Nephron progenitor cell (in vitro differentiated cells): Measurements from ENCODE around the gene FAR2.

Source experiments
- DNase-seq: peaks from one replicate; pipeline ENCODE4 v3.0.0; 2021
- H3K27ac Mint-ChIP-seq: 2 replicates; pipeline ENCODE4 v1.8.0; 2021; ENCODE audit warnings: mild to moderate bottlenecking, moderate library complexity, mixed read lengths
- H3K27me3 Mint-ChIP-seq: 2 replicates; pipeline ENCODE4 v1.8.0; 2021; ENCODE audit warnings: mild to moderate bottlenecking, low read depth, mixed read lengths; ENCODE audit not compliant: poor library complexity
- H3K36me3 Mint-ChIP-seq: 2 replicates; pipeline ENCODE4 v1.8.0; 2021; ENCODE audit warnings: low read depth, mixed read lengths
- H3K4me1 Mint-ChIP-seq: 2 replicates; pipeline ENCODE4 v1.8.0; 2021; ENCODE audit warnings: mixed read lengths
- H3K4me3 Mint-ChIP-seq: 2 replicates; pipeline ENCODE4 v1.8.0; 2021; ENCODE audit warnings: mild to moderate bottlenecking, moderate library complexity, mixed read lengths
- H3K9me3 Mint-ChIP-seq: 2 replicates; pipeline ENCODE4 v1.8.0; 2021; ENCODE audit warnings: mild to moderate bottlenecking, moderate library complexity, mixed read lengths
- TF ChIP-seq, protein P1 (sequence below): fragments of 200-600 bp; sonication (generic); IDR thresholded peaks from 2 replicates; pipeline ENCODE4 v1.5.0; 2021; ENCODE audit warnings: antibody characterized with exemption

FAR2 gene

DNA sequence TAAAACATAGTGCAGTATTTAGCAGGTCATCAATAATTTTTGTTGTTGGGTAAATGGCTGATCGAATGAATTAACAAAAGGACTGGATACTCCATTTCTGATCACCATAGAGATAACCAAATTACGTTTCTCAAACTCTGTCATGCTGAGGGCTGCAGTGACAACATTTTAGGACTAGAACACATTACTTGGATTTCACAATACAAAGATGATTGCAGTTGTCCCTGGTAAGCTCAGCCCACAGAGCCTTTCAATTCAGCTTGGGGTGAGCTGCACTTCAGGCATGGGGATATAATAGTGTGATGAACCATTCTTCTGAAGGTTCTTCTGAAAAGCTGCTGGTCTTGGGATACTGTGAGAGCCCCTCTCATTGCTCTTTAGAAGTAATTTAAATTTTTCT lies 74.3 kb downstream of the FAR2 start:
- Mint-ChIP-seq H3K4me3 (no peak overlapping the region), H3K27me3 (no peaks in the 10 kb centered on the region), H3K4me1 (no peaks in the 10 kb centered on the region), H3K27ac (no peak overlapping the region), H3K36me3 (no peaks in the 10 kb centered on the region), H3K9me3 (peaks cover 4% of the 10 kb centered on the region)
- DNase-seq = no peak
- TF ChIP-seq, protein P1, sequence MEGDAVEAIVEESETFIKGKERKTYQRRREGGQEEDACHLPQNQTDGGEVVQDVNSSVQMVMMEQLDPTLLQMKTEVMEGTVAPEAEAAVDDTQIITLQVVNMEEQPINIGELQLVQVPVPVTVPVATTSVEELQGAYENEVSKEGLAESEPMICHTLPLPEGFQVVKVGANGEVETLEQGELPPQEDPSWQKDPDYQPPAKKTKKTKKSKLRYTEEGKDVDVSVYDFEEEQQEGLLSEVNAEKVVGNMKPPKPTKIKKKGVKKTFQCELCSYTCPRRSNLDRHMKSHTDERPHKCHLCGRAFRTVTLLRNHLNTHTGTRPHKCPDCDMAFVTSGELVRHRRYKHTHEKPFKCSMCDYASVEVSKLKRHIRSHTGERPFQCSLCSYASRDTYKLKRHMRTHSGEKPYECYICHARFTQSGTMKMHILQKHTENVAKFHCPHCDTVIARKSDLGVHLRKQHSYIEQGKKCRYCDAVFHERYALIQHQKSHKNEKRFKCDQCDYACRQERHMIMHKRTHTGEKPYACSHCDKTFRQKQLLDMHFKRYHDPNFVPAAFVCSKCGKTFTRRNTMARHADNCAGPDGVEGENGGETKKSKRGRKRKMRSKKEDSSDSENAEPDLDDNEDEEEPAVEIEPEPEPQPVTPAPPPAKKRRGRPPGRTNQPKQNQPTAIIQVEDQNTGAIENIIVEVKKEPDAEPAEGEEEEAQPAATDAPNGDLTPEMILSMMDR = no peak

DNA sequence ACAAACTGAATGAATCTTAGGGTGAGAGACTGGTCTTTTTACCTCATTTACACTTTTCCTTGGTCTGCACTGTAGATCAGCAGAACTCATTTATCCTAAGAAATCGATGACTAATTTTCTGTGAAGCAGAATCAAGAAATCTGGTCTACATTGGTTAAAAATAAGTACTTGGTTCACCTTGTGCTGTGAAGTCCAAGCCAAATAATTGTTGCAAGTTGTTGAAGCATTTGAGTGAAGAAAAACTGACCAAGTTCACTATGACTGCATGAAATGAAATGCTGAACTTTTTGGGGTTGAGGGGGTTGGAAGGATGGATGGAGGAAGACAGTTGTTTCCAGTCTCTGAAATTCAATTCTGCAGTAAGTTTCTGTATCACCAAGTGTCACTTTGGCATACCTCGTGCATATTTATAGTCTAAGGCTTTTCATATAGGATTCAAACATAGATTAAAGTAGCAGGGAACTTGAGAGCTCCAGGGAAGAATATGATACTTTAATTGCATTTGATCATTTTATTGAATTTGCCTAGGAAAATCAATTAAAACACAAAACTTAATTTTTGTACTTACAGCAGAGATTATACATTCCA lies 75.0 kb downstream of the FAR2 start:
- Mint-ChIP-seq H3K36me3 (no peaks in the 10 kb centered on the region), H3K4me1 (no peaks in the 10 kb centered on the region), H3K9me3 (peaks cover 4% of the 10 kb centered on the region), H3K4me3 (no peak overlapping the region), H3K27ac (no peak overlapping the region), H3K27me3 (no peaks in the 10 kb centered on the region)
- TF ChIP-seq, protein P1 = no peak
- DNase-seq = no peak

DNA sequence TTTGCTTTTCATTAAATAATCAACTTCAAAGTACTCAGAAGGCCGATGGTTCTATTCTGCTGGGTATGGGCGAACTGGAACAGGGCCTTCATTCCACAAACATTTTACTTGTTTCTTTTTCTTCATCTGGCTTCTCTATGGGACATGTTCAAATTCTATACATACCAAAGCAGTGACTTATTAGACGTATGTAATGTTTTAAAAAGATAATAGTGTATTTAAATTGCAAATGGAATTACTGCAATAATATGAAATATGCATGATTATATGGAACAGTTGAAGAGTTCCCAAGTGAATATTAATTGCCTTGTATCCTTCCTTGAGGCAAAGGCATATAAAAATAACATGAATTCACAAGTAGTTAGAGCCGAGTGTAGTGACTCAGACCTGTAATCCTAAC lies 75.5 kb downstream of the FAR2 start:
- Mint-ChIP-seq H3K9me3 (peaks cover 4% of the 10 kb centered on the region), H3K4me3 (no peak overlapping the region), H3K36me3 (no peaks in the 10 kb centered on the region), H3K4me1 (no peaks in the 10 kb centered on the region), H3K27me3 (no peaks in the 10 kb centered on the region), H3K27ac (no peak overlapping the region)
- TF ChIP-seq, protein P1 = no peak
- no peak for DNase-seq

DNA sequence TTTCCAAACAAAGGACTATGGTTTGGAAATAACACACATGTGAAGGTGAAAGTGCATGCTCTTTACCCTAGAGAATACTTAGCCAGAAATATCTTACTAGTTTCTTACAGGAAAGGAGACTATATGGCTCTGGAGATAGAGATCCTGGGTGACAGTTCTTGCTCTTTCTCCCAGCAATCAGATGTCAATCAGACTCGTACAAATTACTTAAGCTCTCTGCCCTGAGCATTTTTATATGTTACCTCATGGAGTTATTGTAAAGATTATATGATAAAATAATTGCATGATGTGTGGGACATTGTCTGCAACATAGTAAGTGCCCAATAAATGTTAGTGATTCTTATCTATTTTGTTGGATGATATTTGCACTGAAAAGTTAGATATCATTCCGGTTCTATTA lies 76.8 kb downstream of the FAR2 start:
- Mint-ChIP-seq H3K27me3 (no peaks in the 10 kb centered on the region), H3K4me1 (no peaks in the 10 kb centered on the region), H3K4me3 (no peak overlapping the region), H3K36me3 (no peaks in the 10 kb centered on the region), H3K27ac (no peak overlapping the region), H3K9me3 (peaks cover 4% of the 10 kb centered on the region)
- TF ChIP-seq, protein P1 = no peak
- no peak for DNase-seq

DNA sequence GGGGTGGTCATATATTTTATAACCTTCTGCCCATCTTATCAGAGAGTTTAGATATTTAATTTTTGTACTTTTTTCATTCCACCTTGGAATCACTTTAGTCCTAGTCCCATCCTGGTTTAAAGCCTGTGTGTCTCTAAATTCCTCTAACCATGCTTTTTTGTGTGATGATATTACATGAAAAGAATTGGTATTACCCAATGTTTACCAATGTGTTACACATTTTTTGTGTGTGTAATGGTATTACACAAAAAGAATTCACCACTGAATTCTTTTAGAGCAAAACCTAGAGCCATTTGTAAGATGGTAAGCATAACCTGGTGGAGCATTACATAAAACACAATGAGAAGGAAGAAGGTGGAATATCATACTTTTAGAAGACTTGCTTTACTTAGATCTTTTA lies 77.5 kb downstream of the FAR2 start:
- no peak overlapping the region for H3K27ac Mint-ChIP-seq
- no peaks in the 10 kb centered on the region for H3K4me1 Mint-ChIP-seq
- H3K36me3 Mint-ChIP-seq = no peaks in the 10 kb centered on the region
- TF ChIP-seq, protein P1 = no peak
- H3K4me3 Mint-ChIP-seq = no peak overlapping the region
- H3K9me3 Mint-ChIP-seq = peaks cover 4% of the 10 kb centered on the region
- H3K27me3 Mint-ChIP-seq = no peaks in the 10 kb centered on the region
- no peak for DNase-seq

DNA sequence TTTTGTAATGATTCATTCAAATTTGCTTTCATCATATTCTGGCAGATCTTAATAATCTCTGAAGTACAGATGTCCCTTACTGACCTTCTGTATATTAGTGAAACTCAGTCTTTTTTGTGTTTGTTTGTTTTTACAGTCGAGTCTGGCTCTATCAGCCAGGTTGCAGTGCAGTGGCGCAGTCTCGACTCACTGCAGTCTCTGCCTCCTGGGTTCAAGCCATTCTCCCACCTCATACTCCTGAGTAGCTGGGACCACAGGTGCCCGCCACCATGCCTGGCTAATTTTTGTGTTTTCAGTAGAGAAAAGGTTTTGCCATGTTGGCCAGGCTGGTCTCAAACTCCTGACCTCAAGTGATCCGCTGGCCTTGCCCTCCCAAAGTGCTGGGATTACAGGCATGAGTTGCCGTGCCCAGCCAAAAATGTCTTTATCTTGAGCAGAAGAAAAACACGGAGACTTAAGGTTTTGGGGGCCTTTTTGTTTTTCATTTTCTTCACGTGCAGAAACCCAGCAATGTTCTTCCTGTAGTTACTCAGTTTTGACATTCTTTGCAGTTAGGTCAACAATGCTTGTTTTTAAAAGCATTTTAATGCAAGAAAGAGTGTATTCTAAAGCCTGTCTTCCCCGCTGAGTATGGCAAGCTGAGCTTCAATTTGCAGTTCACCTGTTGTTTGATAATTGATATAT lies 79.5 kb downstream of the FAR2 start:
- Mint-ChIP-seq H3K27ac (no peak overlapping the region), H3K9me3 (no peaks in the 10 kb centered on the region), H3K27me3 (no peaks in the 10 kb centered on the region), H3K4me3 (no peak overlapping the region), H3K36me3 (no peaks in the 10 kb centered on the region), H3K4me1 (no peaks in the 10 kb centered on the region)
- TF ChIP-seq, protein P1 = no peak
- no peak for DNase-seq
